DND-41 (cell line): Measurements from ENCODE around the gene FAM24B.
A peak's percentile ranks its signal among the peaks of the same experiment; 100 is the strongest.

ENCODE experiments used
- ATAC-seq: fragments of 200-7000 bp; cut with Tn5 transposase; 3 replicates; pipeline ENCODE4 v1.9.1; 2021; ENCODE audit warnings: low read depth; ENCODE audit not compliant: insufficient read depth
- DNase-seq: peaks from one replicate; pipeline ENCODE4 v3.0.0-alpha.2; 2020
- H2AFZ ChIP-seq: 2 replicates; pipeline ENCODE4 v1.6.0; 2012; ENCODE audit warnings: low read depth, low read length
- H3K27ac ChIP-seq: 2 replicates; pipeline ENCODE4 v1.5.1; 2012; ENCODE audit warnings: low read length, inconsistent platforms
- H3K27me3 ChIP-seq: fragments of 200-600 bp; sonication (generic); 2 replicates; pipeline ENCODE4 v1.6.0; 2012; ENCODE audit warnings: low read length, mild to moderate bottlenecking, inconsistent platforms; ENCODE audit not compliant: insufficient read depth, poor library complexity
- H3K36me3 ChIP-seq: 2 replicates; pipeline ENCODE4 v1.5.1; 2012; ENCODE audit warnings: low read length, inconsistent platforms; ENCODE audit not compliant: insufficient read depth
- H3K4me1 ChIP-seq: 2 replicates; pipeline ENCODE4 v1.5.1; 2012; ENCODE audit warnings: mild to moderate bottlenecking, low read length; ENCODE audit not compliant: insufficient read depth
- H3K4me2 ChIP-seq: 2 replicates; pipeline ENCODE4 v1.6.0; 2012; ENCODE audit warnings: mild to moderate bottlenecking, moderate library complexity, low read length, inconsistent platforms; ENCODE audit not compliant: insufficient read depth
- H3K4me3 ChIP-seq, 2 experiments: fragments of 200-600 bp in 1 of 2; shearing (Covaris generic) in 1 of 2; 2 replicates each; pipeline ENCODE4 v1.5.1; 2012 to 2016; ENCODE audit warnings: inconsistent platforms in 2 of 2, low read length in 2 of 2, mild to moderate bottlenecking in 2 of 2, low read depth in 1 of 2, moderate library complexity in 1 of 2
- H3K79me2 ChIP-seq: 2 replicates; pipeline ENCODE4 v1.6.0; 2012; ENCODE audit warnings: low read length, inconsistent platforms; ENCODE audit not compliant: insufficient read depth
- H3K9ac ChIP-seq: 2 replicates; pipeline ENCODE4 v1.6.0; 2012; ENCODE audit warnings: low read depth, mild to moderate bottlenecking, inconsistent platforms, low read length, moderate library complexity
- H3K9me3 ChIP-seq: 2 replicates; pipeline ENCODE4 v1.5.1; 2012; ENCODE audit warnings: low read length, moderate library complexity, mild to moderate bottlenecking, inconsistent platforms; ENCODE audit not compliant: insufficient read depth, severe bottlenecking
- H4K20me1 ChIP-seq: 2 replicates; pipeline ENCODE4 v1.6.0; 2012; ENCODE audit warnings: low read length; ENCODE audit not compliant: insufficient read depth
- EZH2 ChIP-seq: IDR thresholded peaks from 3 replicates; pipeline ENCODE4 v1.6.1; 2012; ENCODE audit warnings: borderline replicate concordance, low read depth, mild to moderate bottlenecking, moderate library complexity, low read length, inconsistent platforms; ENCODE audit not compliant: severe bottlenecking
- TF ChIP-seq, protein P1 (sequence below): IDR thresholded peaks from 2 replicates; pipeline ENCODE4 v1.5.1; 2012; ENCODE audit warnings: borderline replicate concordance, low read length, moderate library complexity, mild to moderate bottlenecking; ENCODE audit not compliant: poor library complexity, severe bottlenecking; ENCODE audit errors: extremely low read depth

Gene FAM24B

GRCh38 chr10:122882766-122883165 is 3.4 kb upstream of the FAM24B start:
- no peak overlapping the region for H3K9ac ChIP-seq
- H3K27me3 ChIP-seq: no peaks in the 10 kb centered on the region
- peaks cover 3% of the 10 kb centered on the region; the same call in 1 of the 2 replicates for H4K20me1 ChIP-seq
- DNase-seq: no peak
- no peak overlapping the region for H2AFZ ChIP-seq
- no peak overlapping the region for H3K4me3 ChIP-seq
- peaks cover 16% of the 10 kb centered on the region for H3K79me2 ChIP-seq
- no peaks in the 10 kb centered on the region for H3K9me3 ChIP-seq
- ATAC-seq: no peak
- H3K36me3 ChIP-seq: no peaks in the 10 kb centered on the region
- H3K27ac ChIP-seq: no peak overlapping the region
- H3K4me1 ChIP-seq: peaks cover 22% of the 10 kb centered on the region
- TF ChIP-seq, protein P1, sequence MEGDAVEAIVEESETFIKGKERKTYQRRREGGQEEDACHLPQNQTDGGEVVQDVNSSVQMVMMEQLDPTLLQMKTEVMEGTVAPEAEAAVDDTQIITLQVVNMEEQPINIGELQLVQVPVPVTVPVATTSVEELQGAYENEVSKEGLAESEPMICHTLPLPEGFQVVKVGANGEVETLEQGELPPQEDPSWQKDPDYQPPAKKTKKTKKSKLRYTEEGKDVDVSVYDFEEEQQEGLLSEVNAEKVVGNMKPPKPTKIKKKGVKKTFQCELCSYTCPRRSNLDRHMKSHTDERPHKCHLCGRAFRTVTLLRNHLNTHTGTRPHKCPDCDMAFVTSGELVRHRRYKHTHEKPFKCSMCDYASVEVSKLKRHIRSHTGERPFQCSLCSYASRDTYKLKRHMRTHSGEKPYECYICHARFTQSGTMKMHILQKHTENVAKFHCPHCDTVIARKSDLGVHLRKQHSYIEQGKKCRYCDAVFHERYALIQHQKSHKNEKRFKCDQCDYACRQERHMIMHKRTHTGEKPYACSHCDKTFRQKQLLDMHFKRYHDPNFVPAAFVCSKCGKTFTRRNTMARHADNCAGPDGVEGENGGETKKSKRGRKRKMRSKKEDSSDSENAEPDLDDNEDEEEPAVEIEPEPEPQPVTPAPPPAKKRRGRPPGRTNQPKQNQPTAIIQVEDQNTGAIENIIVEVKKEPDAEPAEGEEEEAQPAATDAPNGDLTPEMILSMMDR: no peak
- no peak for TF ChIP-seq EZH2
- H3K4me2 ChIP-seq: no peak overlapping the region

DNA sequence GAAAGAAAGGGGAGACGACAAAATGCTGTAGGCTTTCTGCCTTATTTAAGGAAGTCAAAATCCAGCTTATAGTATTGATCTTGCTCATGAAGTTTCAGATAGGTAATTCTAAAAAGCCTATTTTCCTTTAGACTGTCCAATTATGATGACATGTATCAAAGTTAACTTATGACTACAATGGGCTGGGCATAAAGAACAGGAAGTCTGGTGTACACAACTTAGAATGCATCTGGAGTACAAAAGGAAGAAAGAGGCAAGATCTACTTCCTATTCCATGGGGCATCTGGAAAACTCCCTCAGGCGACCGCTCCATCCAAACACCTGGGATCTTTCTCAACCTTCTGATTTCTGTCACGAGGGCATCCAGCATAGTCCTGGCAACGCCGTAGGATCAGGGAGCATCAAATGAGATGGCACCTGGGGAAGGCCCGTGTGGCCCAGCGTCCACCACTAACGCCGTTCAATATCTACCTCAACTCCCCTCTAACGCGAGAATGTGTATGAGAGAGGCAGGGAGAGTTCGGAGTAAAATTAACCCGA is 512 bp downstream of the FAM24B start:
- peak overlapping the region; percentile 71 for H3K4me2 ChIP-seq
- H3K9ac ChIP-seq: peak overlapping the region; percentile 80
- H2AFZ ChIP-seq: peak overlapping the region; percentile 96
- H3K27ac ChIP-seq: peak overlapping the region; percentile 93
- no peaks in the 10 kb centered on the region; the same call in 1 of the 2 replicates for H3K36me3 ChIP-seq
- peaks cover 55% of the 10 kb centered on the region for H3K79me2 ChIP-seq
- no peak for TF ChIP-seq EZH2
- TF ChIP-seq, protein P1: no peak
- peaks cover 30% of the 10 kb centered on the region for H3K4me1 ChIP-seq
- H3K9me3 ChIP-seq: no peaks in the 10 kb centered on the region
- peak overlapping the region; percentile 83 to 98 for H3K4me3 ChIP-seq
- DNase-seq: no peak
- peak; percentile 20; the same call in 2 of the 3 replicates for ATAC-seq
- H3K27me3 ChIP-seq: no peaks in the 10 kb centered on the region
- peaks cover 12% of the 10 kb centered on the region; the same call in 1 of the 2 replicates for H4K20me1 ChIP-seq

DNA sequence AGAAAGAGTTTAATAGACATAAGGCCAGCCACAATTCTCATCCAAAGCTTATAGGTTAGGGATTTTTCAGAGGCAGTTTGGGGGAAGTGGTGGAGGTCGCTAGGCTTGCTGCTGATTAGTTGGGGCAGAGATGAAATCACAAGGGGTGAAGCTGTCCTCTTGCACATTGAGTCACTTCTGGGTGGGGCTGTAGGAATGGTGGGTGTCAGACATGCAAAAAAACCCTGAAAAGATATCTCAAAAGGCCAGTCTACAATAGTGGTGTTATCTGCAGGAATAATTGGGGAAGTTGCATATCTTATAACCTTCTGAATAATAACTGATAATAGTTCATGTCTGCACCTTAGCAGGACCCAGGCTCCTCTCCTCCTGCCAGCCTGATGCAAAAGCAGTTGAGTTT is 2.1 kb downstream of the FAM24B start:
- H3K4me3 ChIP-seq: peak overlapping the region in 1 of 2 experiments; percentile 98; a peak in 1 of 4 replicates

More for the DNA sequence above, 2.1 kb downstream of the FAM24B start:
- Histone ChIP-seq H2AFZ (no peak overlapping the region), H3K79me2 (peaks cover 64% of the 10 kb centered on the region), H3K27me3 (no peaks in the 10 kb centered on the region), H3K9ac (no peak overlapping the region), H3K4me1 (peaks cover 30% of the 10 kb centered on the region), H3K4me2 (peak overlapping the region; percentile 71; the same call in 1 of the 2 replicates), H4K20me1 (peaks cover 12% of the 10 kb centered on the region; the same call in 1 of the 2 replicates), H3K27ac (no peak overlapping the region), H3K9me3 (no peaks in the 10 kb centered on the region), H3K36me3 (no peaks in the 10 kb centered on the region; the same call in 1 of the 2 replicates)
- TF ChIP-seq, protein P1: no peak
- TF ChIP-seq EZH2: no peak
- no peak for ATAC-seq
- no peak for DNase-seq
